BE2C (cell line): ENCODE measurements around the gene KCNQ1OT1.
A peak's percentile ranks its signal among the peaks of the same experiment; 100 is the strongest.

Experiments used
- DNase-seq: peaks from one replicate; pipeline ENCODE4 v3.0.0-alpha.2; 2020
- H3K27me3 ChIP-seq: fragments of 250-450 bp; sonication (Bioruptor Pico); 2 replicates; pipeline ENCODE4 v1.5.1; 2020; ENCODE audit warnings: mild to moderate bottlenecking
- H3K36me3 ChIP-seq: fragments of 250-450 bp; sonication (Bioruptor Pico); 2 replicates; pipeline ENCODE4 v1.5.1; 2020; ENCODE audit warnings: mild to moderate bottlenecking
- H3K4me1 ChIP-seq: fragments of 250-450 bp; sonication (Bioruptor Pico); 2 replicates; pipeline ENCODE4 v1.5.1; 2020
- H3K4me3 ChIP-seq: 2 replicates; pipeline ENCODE4 v1.5.1; 2011; ENCODE audit warnings: low read depth, low read length
- H3K9me3 ChIP-seq: fragments of 250-450 bp; sonication (Bioruptor Pico); 2 replicates; pipeline ENCODE4 v1.5.1; 2020
- CTCF ChIP-seq: IDR thresholded peaks from 2 replicates; pipeline ENCODE4 v1.5.1; 2012; ENCODE audit warnings: mild to moderate bottlenecking, low read depth, low read length

KCNQ1OT1 gene

GRCh38 chr11:2559527-2560311 lies 140.1 kb downstream of the KCNQ1OT1 start:
- H3K4me1 ChIP-seq: no peaks in the 10 kb centered on the region
- no peaks in the 10 kb centered on the region for H3K27me3 ChIP-seq
- no peaks in the 10 kb centered on the region for H3K36me3 ChIP-seq
- no peaks in the 10 kb centered on the region for H3K9me3 ChIP-seq
- DNase-seq: peak; percentile 1
- TF ChIP-seq CTCF: no peak
- no peak overlapping the region for H3K4me3 ChIP-seq

- Histone ChIP-seq H3K36me3 (no peaks in the 10 kb centered on the region), H3K4me3 (no peak overlapping the region), H3K27me3 (no peaks in the 10 kb centered on the region), H3K9me3 (no peaks in the 10 kb centered on the region), H3K4me1 (no peaks in the 10 kb centered on the region)
- TF ChIP-seq CTCF: no peak
- DNase-seq: peak; percentile 3
These were observed 140.8 kb downstream of the KCNQ1OT1 start for GRCh38 chr11:2558861-2559526.

- Histone ChIP-seq H3K4me3 (no peak overlapping the region), H3K4me1 (no peaks in the 10 kb centered on the region), H3K9me3 (no peaks in the 10 kb centered on the region), H3K36me3 (no peaks in the 10 kb centered on the region), H3K27me3 (no peaks in the 10 kb centered on the region)
- no peak for TF ChIP-seq CTCF
- DNase-seq: peak; percentile 1
These were observed 141.4 kb downstream of the KCNQ1OT1 start for GRCh38 chr11:2558397-2558796.
